Measurements from ENCODE around the gene SEMA5B.

- TF ChIP-seq CTCF (IDR thresholded peaks at IDR 0.05; ENCODE audit: insufficient read depth, low read length, poor library complexity, severe bottlenecking) (no peak), EZH2phosphoT487 (conservative IDR thresholded peaks at IDR 0.05; ENCODE audit: low read length) (no peak)
These were observed 70.7 kb downstream of the SEMA5B start for GRCh38 chr3:122956693-122957455.
